GM12865 (cell line): Measurements from ENCODE around the gene QKI.

Experiments
- DNase-seq: peaks from one replicate; pipeline ENCODE4 v3.0.0; 2010; ENCODE audit warnings: low read depth
- H3K4me3 ChIP-seq: 2 replicates; pipeline ENCODE4 v1.5.1; 2011; ENCODE audit warnings: mild to moderate bottlenecking, low read depth, low read length, control low read depth
- TF ChIP-seq, protein P1 (sequence below): IDR thresholded peaks from 2 replicates; pipeline ENCODE4 v1.5.1; 2011; ENCODE audit warnings: low read length, control low read depth, low read depth, inconsistent platforms; ENCODE audit not compliant: insufficient read depth; ENCODE audit errors: missing control alignments

The QKI gene

DNA sequence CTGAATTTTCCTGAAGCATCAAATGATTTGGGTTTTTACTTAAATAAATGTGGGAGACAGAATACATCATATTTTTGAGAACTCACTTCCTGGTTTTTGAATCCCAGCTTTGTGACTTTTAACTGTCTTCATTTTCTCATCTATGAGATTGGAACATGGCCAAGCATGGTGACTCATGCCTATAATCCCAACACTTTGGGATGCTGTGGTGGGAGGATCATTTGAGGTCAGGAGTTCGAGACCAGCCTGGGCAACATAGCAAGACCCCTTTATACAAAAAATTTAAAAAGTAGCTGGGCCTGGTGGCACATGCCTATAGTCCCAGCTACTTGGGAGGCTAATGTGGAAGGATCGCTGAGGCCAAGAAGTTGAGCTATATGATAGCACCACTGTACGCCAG lies 122.3 kb downstream of the QKI start:
- DNase-seq = no peak
- TF ChIP-seq, protein P1, sequence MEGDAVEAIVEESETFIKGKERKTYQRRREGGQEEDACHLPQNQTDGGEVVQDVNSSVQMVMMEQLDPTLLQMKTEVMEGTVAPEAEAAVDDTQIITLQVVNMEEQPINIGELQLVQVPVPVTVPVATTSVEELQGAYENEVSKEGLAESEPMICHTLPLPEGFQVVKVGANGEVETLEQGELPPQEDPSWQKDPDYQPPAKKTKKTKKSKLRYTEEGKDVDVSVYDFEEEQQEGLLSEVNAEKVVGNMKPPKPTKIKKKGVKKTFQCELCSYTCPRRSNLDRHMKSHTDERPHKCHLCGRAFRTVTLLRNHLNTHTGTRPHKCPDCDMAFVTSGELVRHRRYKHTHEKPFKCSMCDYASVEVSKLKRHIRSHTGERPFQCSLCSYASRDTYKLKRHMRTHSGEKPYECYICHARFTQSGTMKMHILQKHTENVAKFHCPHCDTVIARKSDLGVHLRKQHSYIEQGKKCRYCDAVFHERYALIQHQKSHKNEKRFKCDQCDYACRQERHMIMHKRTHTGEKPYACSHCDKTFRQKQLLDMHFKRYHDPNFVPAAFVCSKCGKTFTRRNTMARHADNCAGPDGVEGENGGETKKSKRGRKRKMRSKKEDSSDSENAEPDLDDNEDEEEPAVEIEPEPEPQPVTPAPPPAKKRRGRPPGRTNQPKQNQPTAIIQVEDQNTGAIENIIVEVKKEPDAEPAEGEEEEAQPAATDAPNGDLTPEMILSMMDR = no peak
- no peak overlapping the region for H3K4me3 ChIP-seq

DNA sequence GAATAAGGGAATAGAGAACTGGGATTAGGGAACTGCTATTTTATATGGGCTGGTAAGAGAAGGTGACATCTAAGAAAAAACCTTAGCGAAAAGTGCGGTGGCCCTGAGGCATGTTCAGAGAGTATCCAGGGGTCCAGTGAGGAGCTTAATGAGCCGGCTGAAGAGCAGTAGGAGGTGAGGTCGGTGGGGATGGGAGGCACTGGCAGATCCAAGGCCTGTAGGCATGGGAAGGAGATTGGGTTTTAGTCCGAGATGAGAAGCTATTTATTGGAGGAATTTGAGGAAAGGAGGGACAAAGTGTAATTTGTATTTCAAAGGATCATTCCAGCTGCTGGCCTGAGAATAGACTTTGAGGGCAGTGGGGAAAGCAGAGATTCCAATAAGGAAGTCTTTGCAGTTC lies 123.8 kb downstream of the QKI start:
- TF ChIP-seq, protein P1 = no peak
- no peak overlapping the region for H3K4me3 ChIP-seq
- DNase-seq = no peak

DNA sequence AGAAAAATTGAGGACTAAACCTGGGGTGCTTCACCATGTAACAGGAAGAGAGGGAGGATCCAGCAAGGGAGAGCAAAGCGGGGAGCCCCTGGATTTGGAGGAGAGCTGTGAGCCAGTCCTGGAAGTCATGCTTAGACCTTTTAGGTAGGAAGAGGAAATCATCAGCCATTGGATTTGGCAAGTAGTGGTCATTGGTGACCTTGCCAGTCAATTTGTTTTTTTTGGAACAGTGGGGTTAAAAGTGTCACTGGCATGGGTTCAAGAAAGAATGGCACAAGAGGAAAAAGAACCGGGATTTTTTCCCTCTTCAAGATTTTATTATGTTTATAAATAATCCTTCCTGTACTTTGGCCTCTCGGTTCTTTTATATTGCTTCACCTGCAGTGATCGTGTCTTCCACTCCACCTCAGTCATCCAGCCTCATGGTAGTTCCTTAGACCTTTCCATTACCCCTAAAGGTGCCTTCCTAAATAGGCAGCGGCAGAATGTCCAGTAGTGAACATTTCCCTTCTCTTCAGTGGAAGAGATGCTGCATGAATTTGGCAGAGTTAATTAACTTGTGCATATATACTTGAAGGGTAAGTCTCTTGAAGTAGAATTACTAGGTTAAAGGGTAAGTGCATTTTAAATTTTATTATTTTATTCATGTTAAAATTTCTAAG lies 124.7 kb downstream of the QKI start:
- DNase-seq = no peak
- no peak overlapping the region for H3K4me3 ChIP-seq
- TF ChIP-seq, protein P1 = no peak

DNA sequence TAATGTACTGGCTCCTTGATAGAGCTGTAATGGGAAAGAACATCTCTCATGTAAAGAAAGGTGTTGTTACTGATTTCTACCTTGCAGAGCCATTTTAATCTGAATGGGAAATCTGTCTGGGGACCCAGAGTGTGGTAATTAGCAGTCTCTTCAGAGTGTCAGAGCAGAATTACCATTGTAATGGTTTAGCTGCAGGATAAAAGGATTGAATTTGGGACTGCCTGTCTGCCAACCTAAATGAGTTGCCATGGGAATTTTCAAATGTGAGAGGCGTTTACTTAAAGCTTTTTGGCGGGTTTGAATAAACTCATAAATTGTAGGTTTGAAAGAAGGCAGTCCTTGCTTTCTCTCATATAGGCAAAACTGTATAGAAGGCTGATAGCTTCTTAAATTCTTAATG lies 128.8 kb downstream of the QKI start:
- TF ChIP-seq, protein P1 = no peak
- H3K4me3 ChIP-seq = no peak overlapping the region
- DNase-seq = no peak

DNA sequence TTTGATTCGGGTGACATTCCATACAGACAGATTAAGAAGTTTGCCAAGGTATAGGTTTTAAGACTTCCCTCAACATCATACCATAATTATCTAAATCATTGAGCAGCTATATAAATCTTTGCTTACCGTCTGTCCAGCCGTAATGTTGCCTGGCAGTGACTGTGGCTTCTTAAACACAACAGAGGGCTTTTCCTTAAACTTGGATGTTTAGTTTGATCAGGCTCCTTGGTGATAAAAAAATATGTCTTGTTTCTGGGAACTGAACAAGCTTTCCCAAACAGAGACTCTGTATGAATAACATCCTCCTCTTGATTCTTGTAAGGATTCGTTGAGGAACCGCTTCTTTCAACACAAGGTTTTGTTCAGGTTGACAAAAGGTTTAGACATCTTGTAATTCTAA lies 130.9 kb downstream of the QKI start:
- no peak for DNase-seq
- TF ChIP-seq, protein P1 = no peak
- H3K4me3 ChIP-seq = no peak overlapping the region

DNA sequence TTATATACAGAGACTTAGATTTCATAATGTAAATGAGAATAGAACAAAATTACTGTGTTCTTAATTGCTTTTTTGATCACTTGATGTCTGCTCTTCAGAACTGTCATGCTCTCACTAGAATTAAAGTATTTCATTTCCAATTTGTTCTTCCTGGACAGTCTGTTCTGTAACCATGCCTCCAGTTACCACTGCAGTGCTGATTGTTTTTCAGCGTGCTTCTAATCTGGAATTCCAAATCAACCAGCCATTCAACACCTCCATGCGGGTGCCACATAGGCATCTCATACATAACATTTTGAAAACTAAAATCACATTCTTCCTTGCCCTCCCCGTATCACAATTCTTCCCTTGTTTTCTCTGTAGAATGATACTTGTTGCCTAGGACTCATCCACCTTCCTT lies 132.8 kb downstream of the QKI start:
- no peak for DNase-seq
- H3K4me3 ChIP-seq = no peak overlapping the region
- TF ChIP-seq, protein P1 = no peak

DNA sequence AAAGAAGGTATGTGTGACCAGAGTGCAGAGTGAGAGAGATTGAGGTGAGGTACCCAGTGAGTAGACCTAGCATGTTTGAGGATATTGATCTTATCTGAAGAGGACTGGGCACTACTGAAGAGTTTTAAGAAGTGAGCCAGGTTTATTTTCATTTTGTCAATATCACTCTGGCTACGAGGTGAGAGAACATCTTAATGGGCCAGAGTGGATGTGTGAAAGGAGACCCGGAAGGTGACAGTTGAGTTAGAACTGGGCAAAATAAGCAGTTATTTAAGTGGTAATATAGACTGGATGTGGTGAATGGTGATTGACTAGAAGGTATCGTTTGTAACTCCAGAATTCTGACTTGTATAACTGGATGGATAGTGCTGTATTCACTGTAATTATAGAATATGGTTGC lies 134.1 kb downstream of the QKI start:
- no peak for DNase-seq
- no peak overlapping the region for H3K4me3 ChIP-seq
- TF ChIP-seq, protein P1 = no peak
